IMR-90 (cell line): ENCODE results near the gene HDAC9. TPM values are rescaled to one million over a fixed set of nuclear protein-coding genes. Genes with fewer than 3 reads are reported as not detected.

Experiments used
- ATAC-seq: fragments of 200-7000 bp; cut with Tn5 transposase; 2 replicates; pipeline ENCODE4 v1.9.1; 2020; ENCODE audit warnings: low read depth, mild to moderate bottlenecking, moderate library complexity
- BruUV-seq: library from RNA; stranded (reverse); fragments of 400-500 nt; replicated peaks from 2 replicates; lab custom pipeline; 2021; lab: Mats Ljungman, UMichigan
- CTCF ChIA-PET: fragments of 300-600 bp; formaldehyde crosslinking; extraction: SDS; loops from one replicate; lab custom pipeline; 2021; ENCODE audit warnings: antibody characterized with exemption; lab: Yijun Ruan, JAX
- POLR2A ChIA-PET: fragments of 300-600 bp; sonication (Branson Sonifier 250); formaldehyde crosslinking; loops from one replicate; lab custom pipeline; 2022; ENCODE audit warnings: antibody characterized with exemption; ENCODE audit not compliant: unreplicated experiment; lab: Charles Lee
- DNase-seq: peaks from one replicate; pipeline ENCODE4 v3.0.0; 2013
- H2AFZ ChIP-seq: replicated peaks from 2 replicates; pipeline ENCODE3; 2013; ENCODE audit warnings: low read length, mild to moderate bottlenecking; ENCODE audit not compliant: poor library complexity
- H2AK5ac ChIP-seq: 2 replicates; pipeline ENCODE4 v1.6.1; 2013; ENCODE audit warnings: low read depth, low read length, inconsistent platforms
- H2AK9ac ChIP-seq: replicated peaks from 2 replicates; pipeline ENCODE3; 2013; ENCODE audit warnings: mild to moderate bottlenecking, low read depth, low read length, moderate library complexity; ENCODE audit not compliant: poor library complexity
- H2BK120ac ChIP-seq: 2 replicates; pipeline ENCODE4 v1.6.1; 2013; ENCODE audit warnings: low read depth, low read length, inconsistent platforms
- H2BK15ac ChIP-seq: 3 replicates; pipeline ENCODE4 v1.6.1; 2013; ENCODE audit warnings: low read depth, low read length, inconsistent platforms
- H2BK20ac ChIP-seq: 2 replicates; pipeline ENCODE4 v1.6.1; 2013; ENCODE audit warnings: low read depth, mild to moderate bottlenecking, inconsistent platforms, low read length, moderate library complexity
- H2BK5ac ChIP-seq: 2 replicates; pipeline ENCODE4 v1.6.1; 2013; ENCODE audit warnings: mild to moderate bottlenecking, low read depth, low read length, inconsistent platforms; ENCODE audit not compliant: poor library complexity, severe bottlenecking
- H3K14ac ChIP-seq: replicated peaks from 2 replicates; pipeline ENCODE4 v1.6.1; 2013; ENCODE audit warnings: low read depth, low read length, inconsistent platforms
- H3K18ac ChIP-seq: 2 replicates; pipeline ENCODE4 v1.6.1; 2013; ENCODE audit warnings: low read depth, low read length, control low read depth
- H3K23ac ChIP-seq: 2 replicates; pipeline ENCODE4 v1.6.1; 2013; ENCODE audit warnings: low read depth, low read length, inconsistent platforms
- H3K27ac ChIP-seq: 2 replicates; pipeline ENCODE4 v1.5.1; 2013; ENCODE audit warnings: mild to moderate bottlenecking, control low read depth, low read length; ENCODE audit not compliant: insufficient read depth
- H3K27me3 ChIP-seq: 2 replicates; pipeline ENCODE4 v1.6.1; 2013; ENCODE audit warnings: low read length; ENCODE audit not compliant: control insufficient read depth, insufficient read depth
- H3K36me3 ChIP-seq: 2 replicates; pipeline ENCODE4 v1.6.1; 2013; ENCODE audit warnings: low read length, mixed read lengths; ENCODE audit not compliant: control insufficient read depth, insufficient read depth
- H3K4ac ChIP-seq: 2 replicates; pipeline ENCODE4 v1.6.1; 2013; ENCODE audit warnings: low read depth, low read length, inconsistent platforms
- H3K4me1 ChIP-seq: 2 replicates; pipeline ENCODE4 v1.6.1; 2013; ENCODE audit warnings: low read length, mixed read lengths; ENCODE audit not compliant: control insufficient read depth, insufficient read depth
- H3K4me2 ChIP-seq: 2 replicates; pipeline ENCODE4 v1.6.1; 2013; ENCODE audit warnings: low read depth, mild to moderate bottlenecking, control low read depth, low read length, moderate library complexity
- H3K4me3 ChIP-seq: 2 replicates; pipeline ENCODE4 v1.5.1; 2013; ENCODE audit warnings: low read depth, mild to moderate bottlenecking, control low read depth, low read length, moderate library complexity; ENCODE audit not compliant: insufficient read depth
- H3K56ac ChIP-seq: 2 replicates; pipeline ENCODE4 v1.6.1; 2013; ENCODE audit warnings: low read length, inconsistent platforms; ENCODE audit not compliant: insufficient read depth; ENCODE audit errors: extremely low read depth
- H3K79me1 ChIP-seq, 2 experiments: 2 replicates each; pipeline ENCODE4 v1.6.1; 2013; ENCODE audit warnings: low read length in 2 of 2, inconsistent platforms in 1 of 2, low read depth in 1 of 2
- H3K9ac ChIP-seq: 2 replicates; pipeline ENCODE4 v1.6.1; 2013; ENCODE audit warnings: low read depth, low read length, control low read depth
- H3K9me1 ChIP-seq: 2 replicates; pipeline ENCODE4 v1.6.1; 2013; ENCODE audit warnings: low read length, inconsistent platforms; ENCODE audit not compliant: insufficient read depth
- H3K9me3 ChIP-seq: 2 replicates; pipeline ENCODE4 v1.6.1; 2013; ENCODE audit warnings: low read length; ENCODE audit not compliant: control insufficient read depth, insufficient read depth
- H4K20me1 ChIP-seq: 2 replicates; pipeline ENCODE4 v1.6.1; 2013; ENCODE audit warnings: low read length, inconsistent platforms; ENCODE audit not compliant: insufficient read depth
- H4K5ac ChIP-seq: 2 replicates; pipeline ENCODE4 v1.6.1; 2013; ENCODE audit warnings: mild to moderate bottlenecking, low read depth, low read length, control low read depth
- H4K8ac ChIP-seq, 2 experiments: 2 replicates each; pipeline ENCODE4 v1.6.1; 2013; ENCODE audit warnings: low read depth in 2 of 2, low read length in 2 of 2, control low read depth in 1 of 2, inconsistent platforms in 1 of 2
- H4K91ac ChIP-seq: 2 replicates; pipeline ENCODE4 v1.6.1; 2013; ENCODE audit warnings: low read depth, low read length, inconsistent platforms; ENCODE audit not compliant: insufficient read depth
- FOS ChIP-seq: fragments of 150-350 bp; IDR thresholded peaks from 2 replicates; pipeline ENCODE4 v1.6.1; 2016; ENCODE audit warnings: low read depth, low read length
- MAFK ChIP-seq: IDR thresholded peaks from 2 replicates; pipeline ENCODE4 v1.6.1; 2012; ENCODE audit warnings: low read depth, low read length, improper control_type of control experiment
- POLR2A ChIP-seq: IDR thresholded peaks from 2 replicates; pipeline ENCODE4 v1.6.1; 2012; ENCODE audit warnings: mild to moderate bottlenecking, low read depth, low read length
- RAD21 ChIP-seq: IDR thresholded peaks from 2 replicates; pipeline ENCODE4 v1.6.1; 2012; ENCODE audit warnings: low read length, improper control_type of control experiment
- RFX5 ChIP-seq: IDR thresholded peaks from 2 replicates; pipeline ENCODE4 v1.8.0; 2012; ENCODE audit warnings: low read depth, mild to moderate bottlenecking, low read length, moderate library complexity
- WGBS, 2 experiments: methylation state at CpG; one replicate each; pipeline versions ENCODE4 v1.1.5 to v1.1.7; 2013; ENCODE audit warnings: missing lambda C conversion rate in 2 of 2; ENCODE audit not compliant: insufficient read length in 1 of 2; ENCODE audit errors: extremely low coverage in 2 of 2; 5-methylcytosine and 5-hydroxymethylcytosine counted together
- dilution Hi-C: fragments of 300-500 bp; cut with HindIII; formaldehyde crosslinking; loops from one replicate; pipeline ENCODE4 v1.14.3; 2018; ENCODE audit warnings: low sequenced_read_pairs; ENCODE audit not compliant: unreplicated experiment
- in situ Hi-C: fragments of 300-500 bp; cut with MboI; formaldehyde crosslinking; loops from 3 replicates; pipeline ENCODE4 v1.14.3; 2019; ENCODE audit warnings: low sequenced_read_pairs, inconsistent platforms, mixed read lengths
- intact Hi-C: fragments of 100-400 bp; cut with micrococcal nuclease; formaldehyde crosslinking; loops from 2 replicates; pipeline ENCODE4 v1.10.0; 2022
- polyA plus RNA-seq, 3 experiments: library from polyadenylated mRNA; depleted of rRNA; stranded (reverse); fragments of >200 nt; gene quantifications; 2 replicates each; pipeline ENCODE4 v1.2.3, GENCODE V29; 2012; ENCODE audit warnings: low replicate concordance in 1 of 3
- total RNA-seq: library from RNA; depleted of rRNA; stranded (reverse); fragments of >200 nt; gene quantifications from 2 replicates; pipeline ENCODE4 v1.2.3, GENCODE V29; 2012
- TF ChIP-seq, protein P1 (sequence below): conservative IDR thresholded peaks from 2 replicates; pipeline ENCODE4 v1.5.1; 2012; ENCODE audit warnings: mild to moderate bottlenecking, low read depth, low read length, improper control_type of control experiment

The HDAC9 gene
- total and polyA plus RNA-seq, 2 of the 4 experiments (the other 2 are of a cell fraction), result 4.3 to 24.7 TPM

DNA sequence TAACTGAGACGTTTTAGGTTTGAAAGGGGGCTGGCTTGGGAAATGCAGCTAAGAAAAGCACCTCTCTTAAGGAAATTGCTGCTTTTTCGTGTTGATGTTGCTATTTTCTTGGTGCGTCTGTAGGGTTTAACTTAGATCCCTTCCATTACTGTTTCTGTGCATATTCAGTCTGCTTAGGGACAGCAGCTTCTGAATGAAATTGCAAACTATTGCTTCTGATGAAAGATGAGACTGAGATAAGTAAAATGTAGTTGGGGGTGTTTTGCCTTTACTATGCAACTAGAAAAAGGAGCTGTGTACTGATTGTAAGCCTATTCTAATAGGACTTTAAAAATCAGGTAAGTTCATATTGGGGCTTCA, 772 bp downstream of the HDAC9 start:
- H4K8ac ChIP-seq, result peak overlapping the region in 1 of 2 experiments; percentile 36; a peak in 1 of 4 replicates
- peak overlapping the region; percentile 74; the same call in 1 of the 2 replicates for H3K4ac ChIP-seq
- peak overlapping the region; percentile 89 for H3K14ac ChIP-seq
- peak overlapping the region; percentile 83 for H2AFZ ChIP-seq
- H4K5ac ChIP-seq, result no peak overlapping the region
- H2BK120ac ChIP-seq, result peak overlapping the region; percentile 62; the same call in 1 of the 2 replicates
- ChIA-PET POLR2A (no interaction called here), CTCF (no interaction called here)
- peak overlapping the region; percentile 53; the same call in 1 of the 2 replicates for H2BK20ac ChIP-seq
- H3K9me3 ChIP-seq, result no peaks in the 10 kb centered on the region
- no CpG with 5 or more reads among the region's 3 CpGs for WGBS, 2 experiments
- peak overlapping the region; percentile 58; the same call in 1 of the 2 replicates for H3K23ac ChIP-seq
- H4K20me1 ChIP-seq, result no peaks in the 10 kb centered on the region
- H2AK9ac ChIP-seq, result no peak overlapping the region
- intact Hi-C loops (no loop called here), dilution Hi-C loops (no loop called here), in situ Hi-C loops (no loop called here)
- no peaks in the 10 kb centered on the region for H3K36me3 ChIP-seq
- no peak overlapping the region for H4K91ac ChIP-seq
- H3K79me1 ChIP-seq, result 0 out of 4 replicates have a peak, but pooled peaks cover 0 to 4% of the 10 kb centered on the region in 2 experiments
- DNase-seq (no peak), ATAC-seq (no peak; the same call in 1 of the 2 replicates)
- no peak overlapping the region for H3K18ac ChIP-seq
- H3K9me1 ChIP-seq, result no peaks in the 10 kb centered on the region; the same call in 1 of the 2 replicates
- H3K27ac ChIP-seq, result no peak overlapping the region
- no peaks in the 10 kb centered on the region; the same call in 1 of the 2 replicates for H3K4me1 ChIP-seq
- H3K27me3 ChIP-seq, result no peaks in the 10 kb centered on the region
- H3K4me3 ChIP-seq, result no peak overlapping the region
- TF ChIP-seq MAFK (no peak), RFX5 (no peak), FOS (no peak), POLR2A (no peak), RAD21 (no peak)
- TF ChIP-seq, protein P1, sequence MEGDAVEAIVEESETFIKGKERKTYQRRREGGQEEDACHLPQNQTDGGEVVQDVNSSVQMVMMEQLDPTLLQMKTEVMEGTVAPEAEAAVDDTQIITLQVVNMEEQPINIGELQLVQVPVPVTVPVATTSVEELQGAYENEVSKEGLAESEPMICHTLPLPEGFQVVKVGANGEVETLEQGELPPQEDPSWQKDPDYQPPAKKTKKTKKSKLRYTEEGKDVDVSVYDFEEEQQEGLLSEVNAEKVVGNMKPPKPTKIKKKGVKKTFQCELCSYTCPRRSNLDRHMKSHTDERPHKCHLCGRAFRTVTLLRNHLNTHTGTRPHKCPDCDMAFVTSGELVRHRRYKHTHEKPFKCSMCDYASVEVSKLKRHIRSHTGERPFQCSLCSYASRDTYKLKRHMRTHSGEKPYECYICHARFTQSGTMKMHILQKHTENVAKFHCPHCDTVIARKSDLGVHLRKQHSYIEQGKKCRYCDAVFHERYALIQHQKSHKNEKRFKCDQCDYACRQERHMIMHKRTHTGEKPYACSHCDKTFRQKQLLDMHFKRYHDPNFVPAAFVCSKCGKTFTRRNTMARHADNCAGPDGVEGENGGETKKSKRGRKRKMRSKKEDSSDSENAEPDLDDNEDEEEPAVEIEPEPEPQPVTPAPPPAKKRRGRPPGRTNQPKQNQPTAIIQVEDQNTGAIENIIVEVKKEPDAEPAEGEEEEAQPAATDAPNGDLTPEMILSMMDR, result no peak
- no peak overlapping the region for H2BK5ac ChIP-seq
- H3K9ac ChIP-seq, result no peak overlapping the region
- no peak overlapping the region for H2AK5ac ChIP-seq
- peak overlapping the region; percentile 84 for H3K4me2 ChIP-seq
- no peak overlapping the region for H2BK15ac ChIP-seq
- no TSS peak for BruUV-seq
- H3K56ac ChIP-seq, result no peak overlapping the region
